H1 (cell line): ENCODE measurements around the gene SERPINA1. TPM values are rescaled to one million over a fixed set of nuclear protein-coding genes. Genes with fewer than 3 reads are reported as not detected.

Experiments
- BRCA1 ChIP-seq: IDR thresholded peaks from 2 replicates; pipeline ENCODE4 v1.6.1; 2012; ENCODE audit warnings: low read depth, low read length, improper control_type of control experiment
- CBX5 ChIP-seq: fragments of 300-800, 300-1000 bp; sonication (generic); IDR thresholded peaks from 2 replicates; pipeline ENCODE4 v1.7.1; 2016; ENCODE audit warnings: antibody characterized with exemption, low read length, low read depth
- CTBP2 ChIP-seq: IDR thresholded peaks from 2 replicates; pipeline ENCODE4 v1.7.0; 2011; ENCODE audit warnings: borderline replicate concordance, mild to moderate bottlenecking, moderate library complexity, mixed read lengths, low read length; ENCODE audit not compliant: insufficient read depth, insufficient read length
- GTF2F1 ChIP-seq: IDR thresholded peaks from 2 replicates; pipeline ENCODE4 v1.6.1; 2012; ENCODE audit warnings: low read depth, low read length, improper control_type of control experiment, borderline replicate concordance
- NRF1 ChIP-seq: IDR thresholded peaks from 2 replicates; pipeline ENCODE4 v1.6.1; 2011; ENCODE audit warnings: mild to moderate bottlenecking, low read depth, low read length, improper control_type of control experiment
- RFX5 ChIP-seq: IDR thresholded peaks from 2 replicates; pipeline ENCODE4 v1.6.1; 2011; ENCODE audit warnings: low read depth, low read length, improper control_type of control experiment, borderline replicate concordance
- SIX5 ChIP-seq: IDR thresholded peaks from 2 replicates; pipeline ENCODE4 v1.6.1; 2011; ENCODE audit warnings: mild to moderate bottlenecking, low read depth, low read length
- TBP ChIP-seq: IDR thresholded peaks from 2 replicates; pipeline ENCODE4 v1.6.1; 2011; ENCODE audit warnings: low read depth, low read length, improper control_type of control experiment
- TCF12 ChIP-seq: IDR thresholded peaks from 2 replicates; pipeline ENCODE4 v1.6.1; 2011; ENCODE audit warnings: low read depth, mild to moderate bottlenecking, low read length
- polyA plus RNA-seq, 7 experiments: library from polyadenylated mRNA; depleted of rRNA in 3 of 7; stranded (reverse) in 5 of 7; unstranded in 2 of 7; fragments of >200 nt in 5 of 7; fragments of 200-250 nt in 2 of 7; gene quantifications; 1 replicate in 5 of 7; 2 replicates in 1 of 7; 4 replicates in 1 of 7; pipeline versions ENCODE4 v1.2.1 to v1.2.3, GENCODE V29; 2011 to 2013; ENCODE audit warnings: missing spikeins in 2 of 7, mixed read lengths in 2 of 7
- total RNA-seq: library from RNA; stranded (reverse); fragmentation: NEBNext Ultra II Directional; extraction: Animal tissue kit (Norgen Biotek cat#: 25700); gene quantifications from 2 replicates; pipeline ENCODE4 v1.2.1, GENCODE V29; 2021
- TF ChIP-seq, protein P1 (sequence below): fragments of 300-600 bp; sonication (generic); IDR thresholded peaks from 2 replicates; pipeline ENCODE4 v1.7.1; 2012; ENCODE audit warnings: low read length, moderate library complexity, mild to moderate bottlenecking, inconsistent platforms; ENCODE audit not compliant: insufficient replicate concordance

Gene SERPINA1
- total and polyA plus RNA-seq, 2 of the 8 experiments (the other 6 are each of a cell fraction or from before 2014, with no cell fraction given), result 0.08 TPM; not detected in 1

DNA sequence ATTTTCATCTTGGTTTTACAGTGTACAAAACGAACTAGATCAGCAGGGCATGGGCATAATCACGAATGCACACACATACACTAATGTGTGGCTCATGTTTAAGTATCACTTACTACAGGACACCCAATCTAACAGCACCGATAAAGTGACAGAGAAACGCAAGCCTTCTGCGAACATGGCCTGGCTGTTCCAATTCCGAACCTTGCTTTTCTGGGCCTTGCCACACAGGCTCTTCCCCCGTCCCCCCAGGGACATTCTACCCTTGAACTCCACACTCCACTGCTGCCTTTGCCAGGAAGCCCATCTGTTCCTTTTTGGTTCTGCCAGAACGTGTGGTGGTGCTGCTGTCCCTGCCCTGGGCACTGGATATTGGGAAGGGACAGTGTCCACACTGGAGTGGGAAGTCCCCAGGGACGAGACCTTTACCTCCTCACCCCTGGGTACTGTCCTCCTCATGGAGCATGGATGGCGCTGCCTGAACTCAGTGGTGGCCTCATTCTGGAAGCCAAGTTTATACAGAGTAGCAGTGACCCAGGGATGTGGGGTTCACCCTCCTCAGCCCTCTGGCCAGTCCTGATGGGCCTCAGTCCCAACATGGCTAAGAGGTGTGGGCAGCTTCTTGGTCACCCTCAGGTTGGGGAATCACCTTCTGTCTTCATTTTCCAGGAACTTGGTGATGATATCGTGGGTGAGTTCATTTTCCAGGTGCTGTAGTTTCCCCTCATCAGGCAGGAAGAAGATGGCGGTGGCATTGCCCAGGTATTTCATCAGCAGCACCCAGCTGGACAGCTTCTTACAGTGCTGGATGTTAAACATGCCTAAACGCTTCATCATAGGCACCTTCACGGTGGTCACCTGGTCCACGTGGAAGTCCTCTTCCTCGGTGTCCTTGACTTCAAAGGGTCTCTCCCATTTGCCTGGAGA lies 7.9 kb downstream of the SERPINA1 start (continued):
- TF ChIP-seq, protein P1, sequence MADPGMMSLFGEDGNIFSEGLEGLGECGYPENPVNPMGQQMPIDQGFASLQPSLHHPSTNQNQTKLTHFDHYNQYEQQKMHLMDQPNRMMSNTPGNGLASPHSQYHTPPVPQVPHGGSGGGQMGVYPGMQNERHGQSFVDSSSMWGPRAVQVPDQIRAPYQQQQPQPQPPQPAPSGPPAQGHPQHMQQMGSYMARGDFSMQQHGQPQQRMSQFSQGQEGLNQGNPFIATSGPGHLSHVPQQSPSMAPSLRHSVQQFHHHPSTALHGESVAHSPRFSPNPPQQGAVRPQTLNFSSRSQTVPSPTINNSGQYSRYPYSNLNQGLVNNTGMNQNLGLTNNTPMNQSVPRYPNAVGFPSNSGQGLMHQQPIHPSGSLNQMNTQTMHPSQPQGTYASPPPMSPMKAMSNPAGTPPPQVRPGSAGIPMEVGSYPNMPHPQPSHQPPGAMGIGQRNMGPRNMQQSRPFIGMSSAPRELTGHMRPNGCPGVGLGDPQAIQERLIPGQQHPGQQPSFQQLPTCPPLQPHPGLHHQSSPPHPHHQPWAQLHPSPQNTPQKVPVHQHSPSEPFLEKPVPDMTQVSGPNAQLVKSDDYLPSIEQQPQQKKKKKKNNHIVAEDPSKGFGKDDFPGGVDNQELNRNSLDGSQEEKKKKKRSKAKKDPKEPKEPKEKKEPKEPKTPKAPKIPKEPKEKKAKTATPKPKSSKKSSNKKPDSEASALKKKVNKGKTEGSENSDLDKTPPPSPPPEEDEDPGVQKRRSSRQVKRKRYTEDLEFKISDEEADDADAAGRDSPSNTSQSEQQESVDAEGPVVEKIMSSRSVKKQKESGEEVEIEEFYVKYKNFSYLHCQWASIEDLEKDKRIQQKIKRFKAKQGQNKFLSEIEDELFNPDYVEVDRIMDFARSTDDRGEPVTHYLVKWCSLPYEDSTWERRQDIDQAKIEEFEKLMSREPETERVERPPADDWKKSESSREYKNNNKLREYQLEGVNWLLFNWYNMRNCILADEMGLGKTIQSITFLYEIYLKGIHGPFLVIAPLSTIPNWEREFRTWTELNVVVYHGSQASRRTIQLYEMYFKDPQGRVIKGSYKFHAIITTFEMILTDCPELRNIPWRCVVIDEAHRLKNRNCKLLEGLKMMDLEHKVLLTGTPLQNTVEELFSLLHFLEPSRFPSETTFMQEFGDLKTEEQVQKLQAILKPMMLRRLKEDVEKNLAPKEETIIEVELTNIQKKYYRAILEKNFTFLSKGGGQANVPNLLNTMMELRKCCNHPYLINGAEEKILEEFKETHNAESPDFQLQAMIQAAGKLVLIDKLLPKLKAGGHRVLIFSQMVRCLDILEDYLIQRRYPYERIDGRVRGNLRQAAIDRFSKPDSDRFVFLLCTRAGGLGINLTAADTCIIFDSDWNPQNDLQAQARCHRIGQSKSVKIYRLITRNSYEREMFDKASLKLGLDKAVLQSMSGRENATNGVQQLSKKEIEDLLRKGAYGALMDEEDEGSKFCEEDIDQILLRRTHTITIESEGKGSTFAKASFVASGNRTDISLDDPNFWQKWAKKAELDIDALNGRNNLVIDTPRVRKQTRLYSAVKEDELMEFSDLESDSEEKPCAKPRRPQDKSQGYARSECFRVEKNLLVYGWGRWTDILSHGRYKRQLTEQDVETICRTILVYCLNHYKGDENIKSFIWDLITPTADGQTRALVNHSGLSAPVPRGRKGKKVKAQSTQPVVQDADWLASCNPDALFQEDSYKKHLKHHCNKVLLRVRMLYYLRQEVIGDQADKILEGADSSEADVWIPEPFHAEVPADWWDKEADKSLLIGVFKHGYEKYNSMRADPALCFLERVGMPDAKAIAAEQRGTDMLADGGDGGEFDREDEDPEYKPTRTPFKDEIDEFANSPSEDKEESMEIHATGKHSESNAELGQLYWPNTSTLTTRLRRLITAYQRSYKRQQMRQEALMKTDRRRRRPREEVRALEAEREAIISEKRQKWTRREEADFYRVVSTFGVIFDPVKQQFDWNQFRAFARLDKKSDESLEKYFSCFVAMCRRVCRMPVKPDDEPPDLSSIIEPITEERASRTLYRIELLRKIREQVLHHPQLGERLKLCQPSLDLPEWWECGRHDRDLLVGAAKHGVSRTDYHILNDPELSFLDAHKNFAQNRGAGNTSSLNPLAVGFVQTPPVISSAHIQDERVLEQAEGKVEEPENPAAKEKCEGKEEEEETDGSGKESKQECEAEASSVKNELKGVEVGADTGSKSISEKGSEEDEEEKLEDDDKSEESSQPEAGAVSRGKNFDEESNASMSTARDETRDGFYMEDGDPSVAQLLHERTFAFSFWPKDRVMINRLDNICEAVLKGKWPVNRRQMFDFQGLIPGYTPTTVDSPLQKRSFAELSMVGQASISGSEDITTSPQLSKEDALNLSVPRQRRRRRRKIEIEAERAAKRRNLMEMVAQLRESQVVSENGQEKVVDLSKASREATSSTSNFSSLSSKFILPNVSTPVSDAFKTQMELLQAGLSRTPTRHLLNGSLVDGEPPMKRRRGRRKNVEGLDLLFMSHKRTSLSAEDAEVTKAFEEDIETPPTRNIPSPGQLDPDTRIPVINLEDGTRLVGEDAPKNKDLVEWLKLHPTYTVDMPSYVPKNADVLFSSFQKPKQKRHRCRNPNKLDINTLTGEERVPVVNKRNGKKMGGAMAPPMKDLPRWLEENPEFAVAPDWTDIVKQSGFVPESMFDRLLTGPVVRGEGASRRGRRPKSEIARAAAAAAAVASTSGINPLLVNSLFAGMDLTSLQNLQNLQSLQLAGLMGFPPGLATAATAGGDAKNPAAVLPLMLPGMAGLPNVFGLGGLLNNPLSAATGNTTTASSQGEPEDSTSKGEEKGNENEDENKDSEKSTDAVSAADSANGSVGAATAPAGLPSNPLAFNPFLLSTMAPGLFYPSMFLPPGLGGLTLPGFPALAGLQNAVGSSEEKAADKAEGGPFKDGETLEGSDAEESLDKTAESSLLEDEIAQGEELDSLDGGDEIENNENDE, result no peak
- TF ChIP-seq BRCA1, result no peak
- no peak for TF ChIP-seq RFX5
- TF ChIP-seq TBP, result no peak
- TF ChIP-seq SIX5, result no peak
- TF ChIP-seq NRF1, result no peak
- no peak for TF ChIP-seq TCF12
- no peak for TF ChIP-seq CTBP2
- TF ChIP-seq GTF2F1, result no peak
- no peak for TF ChIP-seq CBX5
